ENCODE measurements around the gene CRADD.

The CRADD gene

GRCh38 chr12:93851257-93851671 is 174.1 kb downstream of the CRADD start:
- H3K27ac ChIP-seq (ENCODE audit: low read length): no peak overlapping the region
- no peak overlapping the region for H3K4me3 ChIP-seq (ENCODE audit: low read depth in 1 of 2, low read length in 2 of 2)
- no peaks in the 10 kb centered on the region for H3K9me3 ChIP-seq (ENCODE audit: control insufficient read depth in 1 of 2, low read length in 2 of 2)
- H3K36me3 ChIP-seq (ENCODE audit: control insufficient read depth in 1 of 2, insufficient read depth in 2 of 2, low read length in 2 of 2): peaks cover 0 to 3% of the 10 kb centered on the region in 2 donors
- peaks cover 4 to 5% of the 10 kb centered on the region in 2 donors for H3K4me1 ChIP-seq (ENCODE audit: control insufficient read depth in 1 of 2, insufficient read depth in 2 of 2, low read length in 2 of 2)
- H3K27me3 ChIP-seq (ENCODE audit: low read depth, low read length): no peaks in the 10 kb centered on the region

GRCh38 chr12:93852173-93852591 is 175.0 kb downstream of the CRADD start:
- no peaks in the 10 kb centered on the region for H3K27me3 ChIP-seq (ENCODE audit: low read depth, low read length)
- no peaks in the 10 kb centered on the region for H3K9me3 ChIP-seq (ENCODE audit: control insufficient read depth in 1 of 2, low read length in 2 of 2)
- H3K4me1 ChIP-seq (ENCODE audit: control insufficient read depth in 1 of 2, insufficient read depth in 2 of 2, low read length in 2 of 2): peaks cover 4 to 5% of the 10 kb centered on the region in 2 donors
- H3K4me3 ChIP-seq (ENCODE audit: low read depth in 1 of 2, low read length in 2 of 2): no peak overlapping the region
- H3K36me3 ChIP-seq (ENCODE audit: control insufficient read depth in 1 of 2, insufficient read depth in 2 of 2, low read length in 2 of 2): peaks cover 0 to 3% of the 10 kb centered on the region in 2 donors
- H3K27ac ChIP-seq (ENCODE audit: low read length): no peak overlapping the region

DNA sequence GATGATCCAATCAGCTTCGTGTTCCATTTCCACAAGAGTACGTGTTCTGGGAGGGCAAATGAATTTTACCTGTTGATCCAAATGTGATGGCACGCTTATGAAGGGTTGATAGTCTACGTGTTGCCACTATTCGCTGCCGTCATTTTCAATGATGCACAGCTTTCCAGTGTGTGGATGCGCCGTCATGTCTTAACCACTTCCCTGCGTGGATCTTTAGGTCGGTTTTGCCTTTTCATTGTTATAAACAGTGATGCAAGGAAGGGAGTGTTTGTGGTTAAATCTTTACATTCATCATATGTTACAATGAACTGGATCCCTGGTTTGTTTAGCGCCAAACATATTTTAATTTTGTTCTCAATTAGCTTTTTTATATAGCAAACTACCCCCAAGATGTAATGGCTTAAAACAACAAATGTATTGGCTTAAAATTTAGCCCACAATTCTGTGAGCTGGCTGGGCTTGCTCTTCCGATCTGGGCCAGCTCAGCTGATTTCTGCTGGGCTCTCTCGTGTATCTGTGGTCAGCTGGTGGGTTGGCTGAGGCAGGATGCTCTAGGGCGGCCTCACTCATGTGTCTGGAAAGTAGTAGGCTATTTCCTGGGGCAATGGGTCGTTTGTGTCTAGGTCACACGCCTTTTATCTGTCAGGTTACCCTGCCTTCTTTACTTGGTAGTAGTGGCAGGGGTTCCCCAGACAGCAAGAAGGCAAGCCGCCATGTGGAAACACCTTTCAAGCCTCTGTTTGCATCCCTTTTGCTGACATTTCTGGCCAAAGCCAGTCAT is 176.7 kb downstream of the CRADD start:
- no peak overlapping the region for H3K4me3 ChIP-seq (ENCODE audit: low read depth in 1 of 2, low read length in 2 of 2)
- peaks cover 3 to 5% of the 10 kb centered on the region in 2 donors for H3K4me1 ChIP-seq (ENCODE audit: control insufficient read depth in 1 of 2, insufficient read depth in 2 of 2, low read length in 2 of 2)
- H3K27ac ChIP-seq (ENCODE audit: low read length): no peak overlapping the region
- no peaks in the 10 kb centered on the region for H3K9me3 ChIP-seq (ENCODE audit: control insufficient read depth in 1 of 2, low read length in 2 of 2)
- H3K27me3 ChIP-seq (ENCODE audit: low read depth, low read length): no peaks in the 10 kb centered on the region
- H3K36me3 ChIP-seq (ENCODE audit: control insufficient read depth in 1 of 2, insufficient read depth in 2 of 2, low read length in 2 of 2): peaks cover 0 to 3% of the 10 kb centered on the region in 2 donors

GRCh38 chr12:93855261-93855660 is 178.1 kb downstream of the CRADD start:
- no peaks in the 10 kb centered on the region for H3K27me3 ChIP-seq (ENCODE audit: low read depth, low read length)
- no peaks in the 10 kb centered on the region for H3K9me3 ChIP-seq (ENCODE audit: control insufficient read depth in 1 of 2, low read length in 2 of 2)
- no peak overlapping the region for H3K27ac ChIP-seq (ENCODE audit: low read length)
- H3K36me3 ChIP-seq (ENCODE audit: control insufficient read depth in 1 of 2, insufficient read depth in 2 of 2, low read length in 2 of 2): peaks cover 0 to 3% of the 10 kb centered on the region in 2 donors
- H3K4me1 ChIP-seq (ENCODE audit: control insufficient read depth in 1 of 2, insufficient read depth in 2 of 2, low read length in 2 of 2): peaks cover 0 to 5% of the 10 kb centered on the region in 2 donors
- no peak overlapping the region for H3K4me3 ChIP-seq (ENCODE audit: low read depth in 1 of 2, low read length in 2 of 2)

GRCh38 chr12:93856611-93857010 is 179.4 kb downstream of the CRADD start:
- Histone ChIP-seq H3K4me1 (ENCODE audit: control insufficient read depth in 1 of 2, insufficient read depth in 2 of 2, low read length in 2 of 2) (peaks cover 0 to 5% of the 10 kb centered on the region in 2 donors), H3K27me3 (ENCODE audit: low read depth, low read length) (no peaks in the 10 kb centered on the region), H3K36me3 (ENCODE audit: control insufficient read depth in 1 of 2, insufficient read depth in 2 of 2, low read length in 2 of 2) (peaks cover 0 to 3% of the 10 kb centered on the region in 2 donors), H3K27ac (ENCODE audit: low read length) (no peak overlapping the region), H3K4me3 (ENCODE audit: low read depth in 1 of 2, low read length in 2 of 2) (no peak overlapping the region), H3K9me3 (ENCODE audit: control insufficient read depth in 1 of 2, low read length in 2 of 2) (no peaks in the 10 kb centered on the region)

- peaks cover 0 to 3% of the 10 kb centered on the region in 2 donors for H3K36me3 ChIP-seq (ENCODE audit: control insufficient read depth in 1 of 2, insufficient read depth in 2 of 2, low read length in 2 of 2)
- H3K4me1 ChIP-seq (ENCODE audit: control insufficient read depth in 1 of 2, insufficient read depth in 2 of 2, low read length in 2 of 2): peaks cover 0 to 5% of the 10 kb centered on the region in 2 donors
- H3K27me3 ChIP-seq (ENCODE audit: low read depth, low read length): no peaks in the 10 kb centered on the region
- H3K9me3 ChIP-seq (ENCODE audit: control insufficient read depth in 1 of 2, low read length in 2 of 2): no peaks in the 10 kb centered on the region
- no peak overlapping the region for H3K4me3 ChIP-seq (ENCODE audit: low read depth in 1 of 2, low read length in 2 of 2)
- no peak overlapping the region for H3K27ac ChIP-seq (ENCODE audit: low read length)
Observed at GRCh38 chr12:93857279-93857938, 180.2 kb downstream of the CRADD start.

- no peaks in the 10 kb centered on the region for H3K27me3 ChIP-seq (ENCODE audit: low read depth, low read length)
- no peak overlapping the region for H3K4me3 ChIP-seq (ENCODE audit: low read depth in 1 of 2, low read length in 2 of 2)
- peaks cover 0 to 5% of the 10 kb centered on the region in 2 donors for H3K4me1 ChIP-seq (ENCODE audit: control insufficient read depth in 1 of 2, insufficient read depth in 2 of 2, low read length in 2 of 2)
- peaks cover 0 to 3% of the 10 kb centered on the region in 2 donors for H3K36me3 ChIP-seq (ENCODE audit: control insufficient read depth in 1 of 2, insufficient read depth in 2 of 2, low read length in 2 of 2)
- no peaks in the 10 kb centered on the region for H3K9me3 ChIP-seq (ENCODE audit: control insufficient read depth in 1 of 2, low read length in 2 of 2)
- no peak overlapping the region for H3K27ac ChIP-seq (ENCODE audit: low read length)
Observed at GRCh38 chr12:93857991-93858447, 180.8 kb downstream of the CRADD start.

DNA sequence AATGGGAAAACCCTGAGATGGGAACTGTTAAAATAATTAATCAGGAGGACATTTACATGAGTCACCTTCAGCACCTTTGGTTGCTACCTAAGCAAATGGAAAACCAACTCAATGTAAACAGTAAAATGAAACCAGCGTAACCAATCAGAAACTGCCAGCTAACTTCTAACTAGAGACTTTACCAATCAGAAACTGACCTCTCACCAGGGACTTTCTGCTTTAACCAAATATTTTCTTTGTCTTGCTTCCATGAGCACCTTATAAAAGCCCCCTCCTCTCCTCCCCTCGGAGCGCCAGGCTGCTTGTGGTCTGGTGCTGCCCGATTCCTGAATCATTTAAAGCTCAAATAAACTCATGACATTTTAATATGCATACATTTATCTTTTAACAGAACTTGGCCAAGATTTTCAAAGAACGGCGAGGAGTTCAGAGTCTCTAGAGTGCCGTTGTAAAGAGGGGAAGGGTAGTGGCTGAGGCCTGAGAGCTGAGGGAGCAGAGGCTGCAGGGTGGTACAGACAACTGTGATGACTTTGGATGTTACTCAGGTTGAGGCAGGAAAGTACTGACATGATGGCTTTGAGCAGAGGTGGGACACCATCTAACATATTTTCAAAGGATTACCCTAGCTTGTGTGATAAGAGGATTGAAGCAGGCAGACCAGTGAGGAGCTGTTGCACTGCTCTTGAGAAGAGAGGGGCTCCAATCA is 183.6 kb downstream of the CRADD start:
- Histone ChIP-seq H3K9me3 (ENCODE audit: control insufficient read depth in 1 of 2, low read length in 2 of 2) (peaks cover 4 to 7% of the 10 kb centered on the region in 2 donors), H3K27me3 (ENCODE audit: low read depth, low read length) (no peaks in the 10 kb centered on the region), H3K4me1 (ENCODE audit: control insufficient read depth in 1 of 2, insufficient read depth in 2 of 2, low read length in 2 of 2) (peaks cover 0 to 5% of the 10 kb centered on the region in 2 donors), H3K36me3 (ENCODE audit: control insufficient read depth in 1 of 2, insufficient read depth in 2 of 2, low read length in 2 of 2) (peaks cover 0 to 9% of the 10 kb centered on the region in 2 donors), H3K4me3 (ENCODE audit: low read depth in 1 of 2, low read length in 2 of 2) (no peak overlapping the region), H3K27ac (ENCODE audit: low read length) (no peak overlapping the region)

GRCh38 chr12:93862424-93862823 is 185.2 kb downstream of the CRADD start:
- no peak overlapping the region for H3K27ac ChIP-seq (ENCODE audit: low read length)
- H3K27me3 ChIP-seq (ENCODE audit: low read depth, low read length): no peaks in the 10 kb centered on the region

GRCh38 chr12:93865751-93866150 is 188.6 kb downstream of the CRADD start:
- peaks cover 0 to 9% of the 10 kb centered on the region in 2 donors for H3K36me3 ChIP-seq (ENCODE audit: control insufficient read depth in 1 of 2, insufficient read depth in 2 of 2, low read length in 2 of 2)
- H3K4me1 ChIP-seq (ENCODE audit: control insufficient read depth in 1 of 2, insufficient read depth in 2 of 2, low read length in 2 of 2): no peaks in the 10 kb centered on the region
- no peak overlapping the region for H3K4me3 ChIP-seq (ENCODE audit: low read depth in 1 of 2, low read length in 2 of 2)
- no peaks in the 10 kb centered on the region for H3K27me3 ChIP-seq (ENCODE audit: low read depth, low read length)
- no peak overlapping the region for H3K27ac ChIP-seq (ENCODE audit: low read length)
- peaks cover 10 to 32% of the 10 kb centered on the region in 2 donors for H3K9me3 ChIP-seq (ENCODE audit: control insufficient read depth in 1 of 2, low read length in 2 of 2)

More at GRCh38 chr12:93862424-93862823, 185.2 kb downstream of the CRADD start:
- Histone ChIP-seq H3K9me3 (ENCODE audit: control insufficient read depth in 1 of 2, low read length in 2 of 2) (peaks cover 6 to 17% of the 10 kb centered on the region in 2 donors), H3K4me3 (ENCODE audit: low read depth in 1 of 2, low read length in 2 of 2) (no peak overlapping the region), H3K36me3 (ENCODE audit: control insufficient read depth in 1 of 2, insufficient read depth in 2 of 2, low read length in 2 of 2) (peaks cover 0 to 9% of the 10 kb centered on the region in 2 donors), H3K4me1 (ENCODE audit: control insufficient read depth in 1 of 2, insufficient read depth in 2 of 2, low read length in 2 of 2) (peaks cover 0 to 4% of the 10 kb centered on the region in 2 donors)

DNA sequence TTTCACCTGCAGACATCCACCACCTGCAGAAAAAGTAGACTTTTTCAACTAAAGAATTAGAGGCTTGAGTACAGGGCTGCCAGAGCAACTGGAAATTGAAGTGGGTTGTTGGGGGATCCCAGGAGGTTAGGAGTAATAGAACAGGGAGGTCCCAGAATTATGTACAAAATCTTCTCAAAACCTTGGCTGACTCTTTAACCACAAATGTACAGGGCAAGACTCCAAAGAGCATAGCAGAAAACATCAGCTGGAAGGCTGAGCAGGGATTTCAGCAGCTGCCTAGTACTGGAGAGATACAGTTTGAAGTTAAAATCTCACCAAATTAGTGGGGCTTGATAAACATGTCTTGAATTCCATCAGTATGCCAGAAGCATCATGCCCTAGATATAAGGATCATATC is 191.6 kb downstream of the CRADD start:
- Histone ChIP-seq H3K27me3 (ENCODE audit: low read depth, low read length) (no peaks in the 10 kb centered on the region), H3K36me3 (ENCODE audit: control insufficient read depth in 1 of 2, insufficient read depth in 2 of 2, low read length in 2 of 2) (peaks cover 0 to 9% of the 10 kb centered on the region in 2 donors), H3K4me1 (ENCODE audit: control insufficient read depth in 1 of 2, insufficient read depth in 2 of 2, low read length in 2 of 2) (no peaks in the 10 kb centered on the region), H3K4me3 (ENCODE audit: low read depth in 1 of 2, low read length in 2 of 2) (no peak overlapping the region), H3K9me3 (ENCODE audit: control insufficient read depth in 1 of 2, low read length in 2 of 2) (peaks cover 10 to 46% of the 10 kb centered on the region in 2 donors), H3K27ac (ENCODE audit: low read length) (no peak overlapping the region)

Data from muscle layer of duodenum (tissue), 2 donors.